ENCODE measurements around the gene SORCS1.

The SORCS1 gene

GRCh38 chr10:106593876-106594275 lies 570.6 kb downstream of the SORCS1 start:
- DNase-seq (ENCODE audit: low spot score): no peak

GRCh38 chr10:106592396-106592795 lies 572.1 kb downstream of the SORCS1 start:
- DNase-seq (ENCODE audit: low spot score): no peak

- no peak for DNase-seq (ENCODE audit: low spot score)
These were observed 582.2 kb downstream of the SORCS1 start for GRCh38 chr10:106582291-106582690.

- DNase-seq (ENCODE audit: low spot score): no peak
These were observed 586.8 kb downstream of the SORCS1 start for GRCh38 chr10:106577756-106578155.

GRCh38 chr10:106577266-106577665 lies 587.2 kb downstream of the SORCS1 start:
- no peak for DNase-seq (ENCODE audit: low spot score)

GRCh38 chr10:106576534-106576933 lies 588.0 kb downstream of the SORCS1 start:
- DNase-seq (ENCODE audit: low spot score): no peak

- DNase-seq (ENCODE audit: low spot score): no peak
These were observed 591.4 kb downstream of the SORCS1 start for GRCh38 chr10:106573106-106573505.

- DNase-seq (ENCODE audit: low spot score): peak; percentile 7
These were observed 593.1 kb downstream of the SORCS1 start for GRCh38 chr10:106571192-106571946.

GRCh38 chr10:106570268-106570667 lies 594.2 kb downstream of the SORCS1 start:
- DNase-seq (ENCODE audit: low spot score): no peak

GRCh38 chr10:106567629-106568028 lies 596.9 kb downstream of the SORCS1 start:
- DNase-seq (ENCODE audit: low spot score): no peak

GRCh38 chr10:106566873-106567272 lies 597.6 kb downstream of the SORCS1 start:
- DNase-seq (ENCODE audit: low spot score): no peak

- DNase-seq (ENCODE audit: low spot score): no peak
These were observed 599.0 kb downstream of the SORCS1 start for GRCh38 chr10:106565546-106565945.

GRCh38 chr10:106563384-106563783 lies 601.1 kb downstream of the SORCS1 start:
- DNase-seq (ENCODE audit: low spot score): no peak

- no peak for DNase-seq (ENCODE audit: low spot score)
These were observed 603.4 kb downstream of the SORCS1 start for GRCh38 chr10:106560925-106561640.

GRCh38 chr10:106559442-106559841 lies 605.1 kb downstream of the SORCS1 start:
- DNase-seq (ENCODE audit: low spot score): no peak

GRCh38 chr10:106557951-106558733 lies 606.4 kb downstream of the SORCS1 start:
- DNase-seq (ENCODE audit: low spot score): no peak

GRCh38 chr10:106557053-106557452 lies 607.5 kb downstream of the SORCS1 start:
- DNase-seq (ENCODE audit: low spot score): no peak

GRCh38 chr10:106555599-106555998 lies 608.9 kb downstream of the SORCS1 start:
- no peak for DNase-seq (ENCODE audit: low spot score)

- no peak for DNase-seq (ENCODE audit: low spot score)
These were observed 612.9 kb downstream of the SORCS1 start for GRCh38 chr10:106551501-106552062.

- DNase-seq (ENCODE audit: low spot score): no peak
These were observed 615.7 kb downstream of the SORCS1 start for GRCh38 chr10:106548832-106549231.

- DNase-seq (ENCODE audit: low spot score): no peak
These were observed 617.4 kb downstream of the SORCS1 start for GRCh38 chr10:106547047-106547635.

- DNase-seq (ENCODE audit: low spot score): no peak
These were observed 622.0 kb downstream of the SORCS1 start for GRCh38 chr10:106542461-106542860.
